Astrocyte (in vitro differentiated cells and primary cell): ENCODE data around the gene ZNF639.

ENCODE experiments used
- EZH2 ChIP-seq: IDR thresholded peaks from 2 replicates; pipeline ENCODE4 v1.6.1; 2012; ENCODE audit warnings: mild to moderate bottlenecking, low read length, inconsistent platforms; ENCODE audit not compliant: insufficient read depth
- TF ChIP-seq, protein P1 (sequence below): IDR thresholded peaks from 2 replicates; pipeline ENCODE4 v1.5.1; 2011; ENCODE audit warnings: low read depth, mild to moderate bottlenecking, inconsistent platforms, low read length, moderate library complexity; ENCODE audit not compliant: insufficient read depth

DNA sequence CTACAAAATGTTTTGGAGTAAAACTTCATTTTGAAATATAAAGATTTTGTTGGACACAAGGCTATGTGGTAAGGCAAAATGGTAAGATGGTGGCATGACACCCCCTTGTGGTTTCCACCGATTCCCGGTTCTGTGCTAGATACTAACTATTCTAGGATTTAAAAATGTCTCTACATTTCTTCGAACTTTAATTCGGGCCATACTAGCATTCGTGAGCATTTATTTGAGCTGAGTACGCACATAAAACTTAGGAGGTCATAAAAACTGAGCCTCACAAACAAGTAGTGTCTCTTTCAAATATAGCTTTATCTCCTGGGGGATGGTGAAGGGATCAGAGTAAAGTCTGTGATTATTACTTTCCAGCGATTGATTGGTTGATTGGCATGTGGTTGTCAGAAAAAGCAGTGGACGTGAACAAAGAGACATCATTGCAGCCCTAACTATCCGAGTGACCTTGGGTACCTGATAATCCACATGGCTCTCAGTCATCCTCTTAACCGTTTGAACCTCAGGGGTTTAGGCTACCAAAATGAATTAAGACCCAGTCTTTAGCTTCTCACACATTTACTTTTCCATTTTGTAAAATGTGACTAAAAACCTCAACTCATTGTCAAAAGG lies 1.1 kb upstream of the ZNF639 start:
- TF ChIP-seq, protein P1, sequence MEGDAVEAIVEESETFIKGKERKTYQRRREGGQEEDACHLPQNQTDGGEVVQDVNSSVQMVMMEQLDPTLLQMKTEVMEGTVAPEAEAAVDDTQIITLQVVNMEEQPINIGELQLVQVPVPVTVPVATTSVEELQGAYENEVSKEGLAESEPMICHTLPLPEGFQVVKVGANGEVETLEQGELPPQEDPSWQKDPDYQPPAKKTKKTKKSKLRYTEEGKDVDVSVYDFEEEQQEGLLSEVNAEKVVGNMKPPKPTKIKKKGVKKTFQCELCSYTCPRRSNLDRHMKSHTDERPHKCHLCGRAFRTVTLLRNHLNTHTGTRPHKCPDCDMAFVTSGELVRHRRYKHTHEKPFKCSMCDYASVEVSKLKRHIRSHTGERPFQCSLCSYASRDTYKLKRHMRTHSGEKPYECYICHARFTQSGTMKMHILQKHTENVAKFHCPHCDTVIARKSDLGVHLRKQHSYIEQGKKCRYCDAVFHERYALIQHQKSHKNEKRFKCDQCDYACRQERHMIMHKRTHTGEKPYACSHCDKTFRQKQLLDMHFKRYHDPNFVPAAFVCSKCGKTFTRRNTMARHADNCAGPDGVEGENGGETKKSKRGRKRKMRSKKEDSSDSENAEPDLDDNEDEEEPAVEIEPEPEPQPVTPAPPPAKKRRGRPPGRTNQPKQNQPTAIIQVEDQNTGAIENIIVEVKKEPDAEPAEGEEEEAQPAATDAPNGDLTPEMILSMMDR, result peak; percentile 56
- no peak for TF ChIP-seq EZH2
